SU-DHL-6 (cell line): ENCODE measurements around the gene SELENOS.
A peak's percentile ranks its signal among the peaks of the same experiment; 100 is the strongest.

ENCODE experiments used
- H2AFZ ChIP-seq: fragments of 200-600 bp; sonication (generic); 2 replicates; pipeline ENCODE4 v1.6.1; 2014; ENCODE audit warnings: low read depth, mild to moderate bottlenecking, moderate library complexity, mixed read lengths, antibody characterized with exemption, low read length; ENCODE audit not compliant: severe bottlenecking
- H3F3A ChIP-seq: fragments of 200-600 bp; shearing (Covaris generic); 2 replicates; pipeline ENCODE4 v1.6.0; 2016; ENCODE audit warnings: antibody characterized with exemption, mild to moderate bottlenecking; ENCODE audit not compliant: insufficient read depth
- H3K27ac ChIP-seq: fragments of 200-600 bp; sonication (generic); 2 replicates; pipeline ENCODE4 v1.5.1; 2016; ENCODE audit warnings: low read depth, mild to moderate bottlenecking, low read length, moderate library complexity, mixed read lengths
- H3K27me3 ChIP-seq: fragments of 200-600 bp; sonication (generic), shearing (Covaris generic); 2 replicates; pipeline ENCODE4 v1.6.0; 2014; ENCODE audit warnings: mild to moderate bottlenecking, low read length
- H3K36me3 ChIP-seq: fragments of 200-600 bp; sonication (generic); 2 replicates; pipeline ENCODE4 v1.6.1; 2014; ENCODE audit warnings: mild to moderate bottlenecking, low read length, mixed read lengths
- H3K4me2 ChIP-seq: fragments of 300-600, 200-600 bp; shearing (Covaris generic), sonication (generic); 2 replicates; pipeline ENCODE4 v1.6.0; 2014; ENCODE audit warnings: low read length, low read depth, mild to moderate bottlenecking; ENCODE audit not compliant: poor library complexity, severe bottlenecking
- H3K4me3 ChIP-seq: fragments of 200-600 bp; sonication (generic); 2 replicates; pipeline ENCODE4 v1.5.1; 2014; ENCODE audit warnings: antibody characterized with exemption, low read length, mild to moderate bottlenecking, mixed read lengths; ENCODE audit not compliant: insufficient read depth, poor library complexity, severe bottlenecking
- H3K79me2 ChIP-seq: fragments of 200-600 bp; sonication (generic); 2 replicates; pipeline ENCODE4 v1.6.1; 2014; ENCODE audit warnings: mild to moderate bottlenecking, low read length, moderate library complexity; ENCODE audit not compliant: insufficient read depth
- H3K9ac ChIP-seq: fragments of 200-600 bp; sonication (generic); 2 replicates; pipeline ENCODE4 v1.7.0; 2014; ENCODE audit warnings: mild to moderate bottlenecking, low read length
- H3K9me2 ChIP-seq: fragments of 200-600 bp; sonication (generic); replicated peaks from 2 replicates; pipeline ENCODE4 v1.6.1; 2014; ENCODE audit warnings: low read length; ENCODE audit not compliant: insufficient read depth
- H3K9me3 ChIP-seq: fragments of 200-600 bp; sonication (generic); 2 replicates; pipeline ENCODE4 v1.6.1; 2014; ENCODE audit warnings: low read length, mixed read lengths; ENCODE audit not compliant: insufficient read depth
- H4K20me1 ChIP-seq: fragments of 200-600 bp; sonication (generic); 2 replicates; pipeline ENCODE4 v1.6.1; 2014; ENCODE audit warnings: low read depth, mild to moderate bottlenecking, antibody characterized with exemption, low read length, moderate library complexity, mixed read lengths
- EZH2phosphoT487 ChIP-seq: fragments of 200-600 bp; sonication (generic), shearing (Covaris generic); conservative IDR thresholded peaks from 2 replicates; pipeline ENCODE4 v1.6.1; 2018; ENCODE audit warnings: mild to moderate bottlenecking, antibody characterized with exemption, low read length, moderate library complexity, mixed read lengths
- TF ChIP-seq, protein P1 (sequence below): fragments of 200-600 bp; sonication (generic); IDR thresholded peaks from one replicate; pipeline ENCODE4 v1.5.1; 2017; ENCODE audit warnings: antibody characterized with exemption, mild to moderate bottlenecking, low read length, moderate library complexity; ENCODE audit not compliant: insufficient read depth, poor library complexity, severe bottlenecking

The SELENOS gene

GRCh38 chr15:101264011-101264410, 13.3 kb downstream of the SELENOS start:
- Histone ChIP-seq H3K9me3 (no peaks in the 10 kb centered on the region), H3K79me2 (no peaks in the 10 kb centered on the region), H3K9ac (no peak overlapping the region), H4K20me1 (no peaks in the 10 kb centered on the region), H3K4me2 (no peak overlapping the region), H3K36me3 (no peaks in the 10 kb centered on the region), H3K27me3 (no peaks in the 10 kb centered on the region), H3F3A (no peaks in the 10 kb centered on the region), H3K27ac (no peak overlapping the region), H2AFZ (no peak overlapping the region), H3K4me3 (no peak overlapping the region), H3K9me2 (no peaks in the 10 kb centered on the region)
- no peak for TF ChIP-seq EZH2phosphoT487
- TF ChIP-seq, protein P1, sequence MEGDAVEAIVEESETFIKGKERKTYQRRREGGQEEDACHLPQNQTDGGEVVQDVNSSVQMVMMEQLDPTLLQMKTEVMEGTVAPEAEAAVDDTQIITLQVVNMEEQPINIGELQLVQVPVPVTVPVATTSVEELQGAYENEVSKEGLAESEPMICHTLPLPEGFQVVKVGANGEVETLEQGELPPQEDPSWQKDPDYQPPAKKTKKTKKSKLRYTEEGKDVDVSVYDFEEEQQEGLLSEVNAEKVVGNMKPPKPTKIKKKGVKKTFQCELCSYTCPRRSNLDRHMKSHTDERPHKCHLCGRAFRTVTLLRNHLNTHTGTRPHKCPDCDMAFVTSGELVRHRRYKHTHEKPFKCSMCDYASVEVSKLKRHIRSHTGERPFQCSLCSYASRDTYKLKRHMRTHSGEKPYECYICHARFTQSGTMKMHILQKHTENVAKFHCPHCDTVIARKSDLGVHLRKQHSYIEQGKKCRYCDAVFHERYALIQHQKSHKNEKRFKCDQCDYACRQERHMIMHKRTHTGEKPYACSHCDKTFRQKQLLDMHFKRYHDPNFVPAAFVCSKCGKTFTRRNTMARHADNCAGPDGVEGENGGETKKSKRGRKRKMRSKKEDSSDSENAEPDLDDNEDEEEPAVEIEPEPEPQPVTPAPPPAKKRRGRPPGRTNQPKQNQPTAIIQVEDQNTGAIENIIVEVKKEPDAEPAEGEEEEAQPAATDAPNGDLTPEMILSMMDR: no peak

- no peaks in the 10 kb centered on the region for H3F3A ChIP-seq
- no peaks in the 10 kb centered on the region for H3K9me3 ChIP-seq
- no peak overlapping the region for H3K9ac ChIP-seq
- no peak overlapping the region for H3K4me2 ChIP-seq
- H3K4me3 ChIP-seq: no peak overlapping the region
- no peaks in the 10 kb centered on the region for H3K36me3 ChIP-seq
- no peak overlapping the region for H2AFZ ChIP-seq
- H3K79me2 ChIP-seq: no peaks in the 10 kb centered on the region
- H3K9me2 ChIP-seq: no peaks in the 10 kb centered on the region
- H4K20me1 ChIP-seq: no peaks in the 10 kb centered on the region
- TF ChIP-seq EZH2phosphoT487: no peak
- TF ChIP-seq, protein P1: no peak
- no peaks in the 10 kb centered on the region for H3K27me3 ChIP-seq
- H3K27ac ChIP-seq: no peak overlapping the region
Observed at GRCh38 chr15:101262551-101262950, 14.7 kb downstream of the SELENOS start.

DNA sequence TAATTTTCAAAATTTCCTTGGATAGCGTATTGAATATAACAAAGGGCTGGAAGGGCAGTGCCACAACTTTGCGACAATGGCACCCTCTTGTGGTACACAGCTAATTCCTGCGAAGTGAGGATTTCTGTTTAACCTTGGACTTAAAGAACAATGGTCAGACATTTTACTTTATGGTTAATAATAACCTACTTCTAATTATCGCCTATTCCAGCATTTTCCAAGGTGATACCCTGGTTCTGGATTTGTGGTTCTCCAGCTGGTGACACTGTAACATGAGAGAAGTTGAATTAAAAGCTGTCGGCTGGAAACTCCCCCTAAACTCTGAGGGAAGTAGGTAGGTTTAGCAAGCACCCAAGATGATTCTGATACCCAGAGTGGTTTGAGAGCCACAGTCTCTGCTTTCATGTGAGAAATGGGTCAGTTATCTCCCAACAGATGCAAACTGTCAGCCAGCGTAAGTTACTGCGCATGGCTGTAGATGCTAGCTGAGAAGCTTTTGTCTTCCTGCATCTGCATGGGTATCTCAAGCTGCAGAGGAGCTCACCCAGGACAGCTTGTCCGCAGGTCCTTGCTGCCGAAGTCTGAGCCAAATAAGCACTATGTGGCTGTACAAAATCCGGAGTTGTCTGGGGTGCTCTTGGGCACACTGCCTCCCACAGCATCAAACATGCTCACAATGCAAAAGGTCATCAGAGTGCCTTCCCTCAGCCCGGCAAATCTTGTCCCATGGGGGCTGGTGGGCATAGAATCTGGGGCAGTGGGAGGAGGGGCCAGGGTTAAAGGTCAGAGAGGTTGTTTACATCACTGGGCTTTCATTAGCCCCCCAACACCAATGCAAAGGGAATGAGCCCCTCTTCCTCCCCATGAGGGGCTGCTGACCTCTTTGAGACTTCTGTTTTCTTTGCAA, 18.8 kb downstream of the SELENOS start:
- no peak overlapping the region for H3K27ac ChIP-seq
- H4K20me1 ChIP-seq: no peaks in the 10 kb centered on the region
- H3K36me3 ChIP-seq: no peaks in the 10 kb centered on the region
- H3K4me2 ChIP-seq: no peak overlapping the region
- 0 out of 2 replicates have a peak, but pooled peaks cover 7% of the 10 kb centered on the region for H3F3A ChIP-seq
- no peaks in the 10 kb centered on the region for H3K27me3 ChIP-seq
- no peaks in the 10 kb centered on the region for H3K9me3 ChIP-seq
- TF ChIP-seq, protein P1: peak; percentile 87
- TF ChIP-seq EZH2phosphoT487: no peak
- H3K79me2 ChIP-seq: no peaks in the 10 kb centered on the region
- H3K9ac ChIP-seq: no peak overlapping the region
- no peak overlapping the region for H3K4me3 ChIP-seq
- H2AFZ ChIP-seq: no peak overlapping the region
- no peaks in the 10 kb centered on the region for H3K9me2 ChIP-seq
